Left ventricle myocardium superior (tissue), 1 donor: Measurements from ENCODE around the gene HIPK1. TPM values are rescaled to one million over a fixed set of nuclear protein-coding genes. Genes with fewer than 3 reads are reported as not detected.

Experiments
- ATAC-seq: fragments of 200-7000 bp; cut with Tn5 transposase; one replicate; pipeline ENCODE4 v1.9.1; 2020; ENCODE audit warnings: mild to moderate bottlenecking, moderate library complexity
- DNase-seq: peaks from one replicate; pipeline ENCODE4 v3.0.0-alpha.2; 2020
- intact Hi-C: fragments of 100-400 bp; cut with micrococcal nuclease; formaldehyde crosslinking; loops from one replicate; pipeline ENCODE4 v1.11.0; 2022
- long read RNA-seq: library from polyadenylated mRNA; unstranded; transcript quantifications from one replicate; pipeline ENCODE4 v2.0.0, GENCODE V29; 2021
- total RNA-seq: library from RNA; stranded (reverse); fragmentation: NEBNext Ultra II Directional; extraction: Animal tissue kit (Norgen Biotek cat#: 25700); gene quantifications from one replicate; pipeline ENCODE4 v1.2.1, GENCODE V29; 2021
- donor health status: DM: no; HTN: yes; CAD: no; lungs with severe emphysema.

The HIPK1 gene
- 52.2 TPM for total RNA-seq
- long read RNA-seq, partial matches to known transcripts, result 34 of 34 reads
- long read RNA-seq, other reads (novel, unspliced or antisense), result 0 of 34 reads

DNA sequence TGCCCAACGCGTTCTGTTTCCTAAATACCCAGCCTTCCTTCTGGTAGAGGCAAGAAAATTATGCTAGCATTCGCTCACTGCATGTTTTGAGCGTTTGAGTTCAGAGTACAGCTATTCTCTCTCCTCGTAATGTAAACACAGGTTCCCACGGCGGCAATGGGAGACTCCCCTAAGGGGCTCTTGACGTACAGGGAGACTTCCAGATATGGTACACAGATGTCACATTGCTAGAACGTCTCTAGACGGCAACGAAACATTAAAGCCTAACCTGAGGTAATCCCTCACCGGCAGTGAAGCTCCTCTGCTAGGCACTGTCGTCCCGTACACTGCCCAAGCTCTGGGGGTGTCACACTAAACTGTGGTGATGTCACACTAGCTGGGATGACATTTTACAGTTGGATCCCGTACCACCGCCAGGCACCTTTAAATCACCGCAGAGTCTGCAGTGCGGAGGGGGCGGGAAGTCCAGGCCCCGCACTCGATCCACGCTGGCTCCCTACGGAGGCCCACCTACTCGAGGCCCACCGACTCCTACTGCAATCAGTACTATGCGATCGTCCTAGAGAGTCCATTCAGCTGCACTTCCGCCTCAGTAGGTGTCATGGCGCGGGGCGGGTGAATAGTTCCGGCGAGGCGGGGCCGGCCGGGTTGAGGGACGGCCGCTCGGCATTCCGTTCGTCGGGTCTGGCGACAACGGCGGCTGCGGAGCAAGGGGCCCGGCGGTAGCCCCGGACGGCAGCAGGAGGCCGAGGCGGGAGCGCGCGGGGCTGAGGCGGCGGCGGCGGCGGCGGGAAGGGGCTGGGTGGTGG, at the start of gene HIPK1:
Gene HIPK1 (plus strand): TSS at position 384 of the 809 bp plus-strand sequence.
- intact Hi-C loops, result no loop called here
- DNase-seq, result peak; percentile 96
- ATAC-seq, result peak; percentile 94

- intact Hi-C loops, result no loop called here
- ATAC-seq (no peak), DNase-seq (no peak)
Observed at GRCh38 chr1:113879739-113880038, 49.4 kb upstream of the HIPK1 start.

DNA sequence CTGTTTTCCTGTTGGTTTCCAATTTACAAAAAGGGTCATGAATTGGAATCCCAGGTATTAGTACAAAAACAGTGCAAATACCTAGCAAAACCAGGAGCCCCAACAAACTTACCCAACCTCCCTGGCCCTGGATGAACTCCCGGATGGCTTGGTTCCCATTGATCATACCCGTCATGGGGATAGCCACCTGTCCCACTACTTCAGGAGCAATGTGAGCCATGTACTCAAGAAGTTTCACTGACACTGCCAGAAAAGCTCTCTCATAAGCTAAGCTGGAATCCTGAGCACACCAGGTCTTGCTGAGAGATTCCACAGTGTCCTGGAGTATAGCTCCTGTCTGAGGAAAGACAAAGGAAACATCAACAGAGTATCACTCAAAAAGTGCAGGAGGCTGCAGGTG, 47.5 kb upstream of the HIPK1 start:
- ATAC-seq (no peak), DNase-seq (no peak)
- intact Hi-C loops, result no loop called here

GRCh38 chr1:113886417-113887401, 42.4 kb upstream of the HIPK1 start:
- intact Hi-C loops, result no loop called here
- DNase-seq (no peak), ATAC-seq (no peak)

- ATAC-seq, result no peak
- DNase-seq, result no peak
- intact Hi-C loops, result no loop called here
Observed at GRCh38 chr1:113887402-113888175, 41.5 kb upstream of the HIPK1 start, which contains the start of gene BCL2L15. Gene BCL2L15, minus strand, starts transcription at chr1:113887581. Its CDS starts 206 bp downstream, at chr1:113887375.

GRCh38 chr1:113890816-113891215, 38.3 kb upstream of the HIPK1 start:
- intact Hi-C loops, result no loop called here
- ATAC-seq (no peak), DNase-seq (no peak)

DNA sequence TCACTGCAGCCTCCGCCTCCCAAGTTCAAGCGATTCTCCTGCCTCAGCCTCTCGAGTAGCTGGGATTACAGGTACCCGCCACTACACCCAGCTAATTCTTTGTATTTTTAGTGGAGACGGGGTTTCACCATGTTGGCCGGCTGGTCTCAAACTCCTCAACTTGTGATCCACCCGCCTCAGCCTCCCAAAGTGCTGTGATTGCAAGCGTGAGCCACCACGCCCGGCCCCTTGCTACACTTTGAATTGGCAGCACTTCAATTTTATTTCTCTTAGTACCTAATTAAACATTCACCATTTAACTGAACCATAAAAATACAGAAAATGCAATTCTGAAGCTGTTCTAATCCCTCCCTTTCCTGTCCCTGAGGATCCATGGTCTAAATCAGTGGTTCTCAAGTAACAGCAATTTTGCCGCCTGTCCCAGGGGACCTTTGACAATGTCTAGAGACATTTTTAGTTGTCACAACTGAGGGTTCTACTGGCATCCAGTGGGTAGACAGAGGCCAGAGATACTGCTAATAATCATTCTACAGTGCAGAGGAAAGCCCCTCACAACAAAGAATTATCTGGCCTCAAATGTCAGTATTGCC, 37.4 kb upstream of the HIPK1 start:
- intact Hi-C loops, result no loop called here
- ATAC-seq (no peak), DNase-seq (no peak)

DNA sequence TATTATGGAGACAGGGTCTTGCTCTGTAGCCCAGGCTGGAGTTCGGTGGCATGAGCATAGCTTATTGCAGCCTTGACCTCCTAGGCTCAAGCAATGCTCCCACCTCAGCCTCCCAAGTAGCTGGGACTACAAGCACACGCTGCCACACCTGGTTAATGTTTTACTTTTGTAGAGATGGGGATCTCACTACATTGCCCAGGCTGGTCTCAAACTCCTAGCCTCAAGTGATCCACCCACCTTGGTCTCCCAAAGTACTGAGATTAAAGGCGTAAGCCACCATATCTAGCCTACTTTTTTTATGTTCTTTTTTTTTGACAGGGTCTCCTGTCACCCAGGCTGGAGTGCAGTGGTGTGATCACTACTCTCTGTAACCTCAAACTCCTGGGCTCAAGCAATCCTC, 35.9 kb upstream of the HIPK1 start:
- intact Hi-C loops, result no loop called here
- ATAC-seq, result no peak

DNA sequence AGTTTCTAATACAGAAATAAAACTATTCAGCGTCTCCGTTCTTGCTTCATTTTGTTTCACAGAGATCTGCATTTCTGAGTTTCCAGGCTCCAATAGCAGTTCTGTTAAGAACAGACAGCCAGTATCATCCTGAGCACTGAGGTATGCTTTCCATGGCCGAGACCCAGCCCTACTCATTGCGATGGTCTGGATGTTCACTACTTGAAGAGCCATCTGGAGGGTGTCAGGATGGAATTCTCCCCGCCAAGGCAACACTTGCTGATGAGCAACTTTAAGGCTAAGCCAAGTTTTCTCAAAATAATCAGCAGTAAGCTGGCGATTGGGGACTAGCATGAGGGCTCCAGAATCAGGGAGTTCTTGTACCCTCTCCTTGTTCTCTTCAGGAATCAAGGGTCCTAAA, 34.0 kb upstream of the HIPK1 start:
- intact Hi-C loops, result no loop called here
- DNase-seq (no peak), ATAC-seq (no peak)

More for the DNA sequence above, 35.9 kb upstream of the HIPK1 start:
- no peak for DNase-seq

GRCh38 chr1:113895961-113896360, 33.2 kb upstream of the HIPK1 start:
- intact Hi-C loops, result no loop called here
- ATAC-seq, result no peak

GRCh38 chr1:113898241-113898814, 30.8 kb upstream of the HIPK1 start:
- DNase-seq (no peak), ATAC-seq (no peak)
- intact Hi-C loops, result no loop called here

More at GRCh38 chr1:113895961-113896360, 33.2 kb upstream of the HIPK1 start:
- no peak for DNase-seq

DNA sequence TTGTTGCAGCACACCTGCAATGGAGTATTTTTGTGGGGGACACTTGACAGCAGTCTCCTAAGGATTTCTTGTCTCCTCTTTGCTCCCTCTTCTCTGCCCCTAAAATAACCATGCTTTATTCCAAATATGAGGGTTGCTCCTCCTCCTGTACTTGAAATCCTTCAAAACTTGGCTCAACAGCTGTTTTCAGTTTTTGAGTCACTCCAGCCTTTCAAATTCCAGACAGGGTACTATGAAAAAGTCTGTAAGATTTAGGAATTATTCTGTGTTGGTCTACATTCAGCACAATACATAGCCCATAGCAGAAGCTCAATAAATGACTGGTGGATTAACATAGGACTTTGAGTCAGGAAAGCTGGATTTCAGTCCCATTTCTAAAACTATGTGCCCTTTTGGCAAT, 30.0 kb upstream of the HIPK1 start:
- no peak for ATAC-seq
- intact Hi-C loops, result no loop called here
- no peak for DNase-seq

DNA sequence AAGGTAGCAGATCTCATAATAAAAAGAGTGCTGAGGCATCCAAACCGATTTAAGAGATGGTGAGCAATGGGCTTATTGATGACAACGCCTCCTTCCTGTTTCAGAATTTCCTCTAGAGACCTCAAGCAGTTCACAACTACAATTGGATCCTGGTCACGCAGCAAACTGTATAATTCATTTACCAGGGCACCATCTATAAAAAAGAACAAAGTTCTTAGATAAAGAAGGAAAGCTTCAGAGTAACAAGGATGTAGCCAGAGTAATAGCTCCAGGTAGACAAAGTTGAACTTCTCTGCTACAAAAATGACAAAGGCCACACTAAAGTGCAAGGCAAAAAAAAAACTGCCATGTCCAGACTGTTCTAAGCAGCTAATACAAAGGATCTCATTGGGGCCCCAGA, 27.9 kb upstream of the HIPK1 start:
- intact Hi-C loops, result no loop called here
- DNase-seq (no peak), ATAC-seq (no peak)

- ATAC-seq (no peak), DNase-seq (no peak)
- intact Hi-C loops, result no loop called here
Observed at GRCh38 chr1:113903501-113904292, 25.4 kb upstream of the HIPK1 start.

GRCh38 chr1:113904293-113904673, 24.8 kb upstream of the HIPK1 start:
- intact Hi-C loops, result no loop called here
- DNase-seq (no peak), ATAC-seq (no peak)

DNA sequence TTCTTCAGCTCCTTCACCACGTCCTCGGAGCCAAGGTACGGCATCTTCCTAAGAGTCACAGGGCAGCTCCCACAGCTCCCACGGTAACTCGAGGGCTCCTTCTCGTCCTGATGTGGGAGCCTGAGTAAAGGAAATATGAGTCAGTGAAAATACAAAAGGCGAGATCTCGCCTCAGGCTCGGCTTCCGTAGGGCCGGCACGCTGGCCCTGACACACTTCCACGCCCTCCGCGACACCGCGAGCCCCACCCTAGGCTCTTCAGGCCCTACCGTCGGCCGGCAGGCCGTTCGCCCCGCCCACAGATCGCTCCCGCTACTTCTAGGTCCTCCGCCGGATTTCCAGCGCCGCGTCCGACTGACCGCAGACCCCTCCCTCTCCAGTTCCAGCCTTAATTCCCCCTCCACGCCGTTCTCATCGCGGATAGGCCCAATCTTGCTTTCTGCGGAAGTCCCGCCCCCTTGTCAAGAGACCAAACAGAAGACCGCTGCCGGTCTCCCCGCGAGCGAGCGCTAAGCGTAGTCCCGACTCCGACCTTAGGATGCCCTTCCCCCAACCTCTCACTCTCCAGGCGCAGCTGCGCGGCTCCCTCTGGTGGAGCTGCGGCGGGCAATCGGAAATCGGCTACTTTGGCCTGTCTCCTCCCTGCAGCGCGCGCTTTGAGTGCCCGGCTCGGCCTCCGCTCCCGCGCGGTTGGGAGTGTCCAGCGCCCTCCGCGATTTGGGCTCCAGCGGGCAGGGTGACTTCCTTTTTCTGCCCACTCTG, 24.3 kb upstream of the HIPK1 start, which contains the start of the genes AP4B1 and DCLRE1B:
Gene AP4B1 (minus strand): TSS at position 126 of the 761 bp plus-strand sequence. CDS start 82 bp downstream, at position 44.
Gene DCLRE1B (plus strand): TSS at position 653 of the 761 bp plus-strand sequence. CDS start 261 bp downstream, outside the sequence.
- ATAC-seq (peak; percentile 98), DNase-seq (peak; percentile 100)
- intact Hi-C loops, result no loop called here

DNA sequence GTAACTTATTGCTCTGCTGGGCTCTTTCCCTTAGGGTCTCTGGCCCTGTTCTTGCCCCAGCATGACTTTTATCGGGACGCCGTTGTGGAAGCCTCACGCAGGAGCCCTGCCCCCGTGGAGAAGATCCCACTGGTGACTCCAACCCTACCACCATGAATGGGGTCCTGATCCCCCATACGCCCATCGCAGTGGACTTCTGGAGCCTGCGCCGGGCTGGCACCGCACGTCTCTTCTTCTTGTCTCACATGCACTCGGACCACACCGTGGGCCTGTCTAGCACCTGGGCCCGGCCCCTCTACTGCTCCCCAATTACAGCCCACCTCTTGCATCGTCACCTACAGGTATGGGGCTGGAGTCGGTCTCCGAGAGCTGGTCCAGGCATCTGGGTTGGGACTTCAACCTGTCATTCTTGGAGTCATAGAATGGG, 23.7 kb upstream of the HIPK1 start:
- no peak for ATAC-seq
- DNase-seq, result peak; percentile 58
- intact Hi-C loops, result no loop called here
